ENCODE data around the gene PRKCA. TPM values are rescaled to one million over a fixed set of nuclear protein-coding genes. Genes with fewer than 3 reads are reported as not detected.

Gene PRKCA
- total and polyA plus RNA-seq, 10 of the 15 experiments (the other 5 are each of a cell fraction or from before 2014, with no cell fraction given): 0.11 to 14.6 (median 0.72) TPM

DNA sequence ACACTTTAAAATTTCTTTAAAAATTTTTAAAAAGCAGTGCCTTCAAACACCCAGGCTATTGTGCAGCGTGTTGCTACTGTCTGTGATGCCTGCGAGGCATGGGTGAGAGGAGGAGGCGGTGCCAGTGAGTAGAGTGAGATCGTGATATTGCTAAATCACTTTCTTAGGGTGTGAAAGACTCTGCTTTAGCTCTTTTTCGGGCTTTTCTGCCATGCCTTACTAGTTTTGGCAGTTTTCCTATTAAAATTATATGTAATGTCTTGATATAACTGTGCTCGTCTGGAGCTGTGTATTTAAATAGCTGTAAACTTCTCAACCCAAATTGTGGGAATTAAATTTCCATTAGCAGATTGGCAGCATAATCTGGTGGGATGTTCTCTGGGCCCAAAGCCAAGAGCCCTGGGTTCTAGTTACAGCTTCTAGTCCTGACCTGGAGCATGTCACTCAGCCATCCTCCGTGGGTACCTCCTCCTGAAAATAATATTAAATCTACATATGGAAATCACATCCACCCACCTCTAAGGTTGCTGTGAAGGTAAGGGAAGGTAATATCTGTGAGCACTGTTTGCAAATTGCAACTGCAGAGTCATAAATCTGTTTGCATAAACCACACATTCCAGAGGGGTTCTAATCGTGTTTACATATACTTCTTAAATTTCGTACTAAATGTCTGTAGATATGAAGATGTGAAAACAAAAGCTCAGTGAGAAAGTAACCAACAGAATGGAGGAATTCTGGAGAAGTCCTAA, 268.2 kb downstream of the PRKCA start:
- no peak for FAIRE-seq
- CTCF ChIA-PET: interaction anchor here (1.0 to 1.6 kb wide), 3 partner anchors 45 to 316 kb away, joined by 3 read pairs; no protein-coding TSS in a partner anchor
- intact Hi-C loops (cut with micrococcal nuclease; ENCODE audit: unreplicated experiment): no loop called here

More for the DNA sequence above, 268.2 kb downstream of the PRKCA start:
- BruUV-seq (replicated peaks): no TSS peak
- no peak overlapping the region for H3K4me2 ChIP-seq (ENCODE audit: control insufficient read depth, insufficient read depth)
- H3K79me2 ChIP-seq (ENCODE audit: control insufficient read depth, insufficient read depth, low read length): no peaks in the 10 kb centered on the region
- no peak overlapping the region for H3K4me3 ChIP-seq
- in situ Hi-C loops (cut with MboI): no loop called here
- H3K9me3 ChIP-seq (replicated peaks; ENCODE audit: control insufficient read depth, insufficient read depth, low read length): peaks cover 2% of the 10 kb centered on the region; the same call in 1 of the 3 replicates
- ChIA-PET RAD21 (ENCODE audit: unreplicated experiment) (no interaction called here), SMC1A (ENCODE audit: uncharacterized antibody, unreplicated experiment) (interaction anchor here (1.0 to 1.3 kb wide), 3 partner anchors 133 to 315 kb away, joined by 3 to 4 read pairs (median 4); no protein-coding TSS in a partner anchor), POLR2A (no interaction called here)
- H4K20me1 ChIP-seq (ENCODE audit: control insufficient read depth, insufficient read depth): no peaks in the 10 kb centered on the region
- H3K27ac ChIP-seq (ENCODE audit: control insufficient read depth, insufficient read depth): no peak overlapping the region
- 12% methylated on average over 9 of the region's 9 CpGs for WGBS (ENCODE audit: insufficient coverage, insufficient replicate concordance, low lambda C conversion rate, missing lambda C conversion rate)
- ATAC-seq (no peak), DNase-seq (ENCODE audit: low read depth, low spot score) (no peak)
- H3K4me1 ChIP-seq (ENCODE audit: control insufficient read depth, insufficient read depth, low read length): no peaks in the 10 kb centered on the region
- TF ChIP-seq ETV6 (conservative IDR thresholded peaks at IDR 0.05 in 1 of 2, IDR thresholded peaks at IDR 0.05 in 1 of 2; ENCODE audit: borderline replicate concordance in 1 of 2, low read depth in 1 of 2): no peak
- TF ChIP-seq, protein P1, sequence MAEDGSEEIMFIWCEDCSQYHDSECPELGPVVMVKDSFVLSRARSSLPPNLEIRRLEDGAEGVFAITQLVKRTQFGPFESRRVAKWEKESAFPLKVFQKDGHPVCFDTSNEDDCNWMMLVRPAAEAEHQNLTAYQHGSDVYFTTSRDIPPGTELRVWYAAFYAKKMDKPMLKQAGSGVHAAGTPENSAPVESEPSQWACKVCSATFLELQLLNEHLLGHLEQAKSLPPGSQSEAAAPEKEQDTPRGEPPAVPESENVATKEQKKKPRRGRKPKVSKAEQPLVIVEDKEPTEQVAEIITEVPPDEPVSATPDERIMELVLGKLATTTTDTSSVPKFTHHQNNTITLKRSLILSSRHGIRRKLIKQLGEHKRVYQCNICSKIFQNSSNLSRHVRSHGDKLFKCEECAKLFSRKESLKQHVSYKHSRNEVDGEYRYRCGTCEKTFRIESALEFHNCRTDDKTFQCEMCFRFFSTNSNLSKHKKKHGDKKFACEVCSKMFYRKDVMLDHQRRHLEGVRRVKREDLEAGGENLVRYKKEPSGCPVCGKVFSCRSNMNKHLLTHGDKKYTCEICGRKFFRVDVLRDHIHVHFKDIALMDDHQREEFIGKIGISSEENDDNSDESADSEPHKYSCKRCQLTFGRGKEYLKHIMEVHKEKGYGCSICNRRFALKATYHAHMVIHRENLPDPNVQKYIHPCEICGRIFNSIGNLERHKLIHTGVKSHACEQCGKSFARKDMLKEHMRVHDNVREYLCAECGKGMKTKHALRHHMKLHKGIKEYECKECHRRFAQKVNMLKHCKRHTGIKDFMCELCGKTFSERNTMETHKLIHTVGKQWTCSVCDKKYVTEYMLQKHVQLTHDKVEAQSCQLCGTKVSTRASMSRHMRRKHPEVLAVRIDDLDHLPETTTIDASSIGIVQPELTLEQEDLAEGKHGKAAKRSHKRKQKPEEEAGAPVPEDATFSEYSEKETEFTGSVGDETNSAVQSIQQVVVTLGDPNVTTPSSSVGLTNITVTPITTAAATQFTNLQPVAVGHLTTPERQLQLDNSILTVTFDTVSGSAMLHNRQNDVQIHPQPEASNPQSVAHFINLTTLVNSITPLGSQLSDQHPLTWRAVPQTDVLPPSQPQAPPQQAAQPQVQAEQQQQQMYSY (CRISPR knock-in tag; IDR thresholded peaks at IDR 0.05): no peak
- no peaks in the 10 kb centered on the region for H3K36me3 ChIP-seq (ENCODE audit: control insufficient read depth in 2 of 2, insufficient read depth in 2 of 2, low read length in 1 of 2)
- no peak overlapping the region for H2AFZ ChIP-seq (ENCODE audit: control insufficient read depth, low read depth, low read length)
- no peaks in the 10 kb centered on the region for H3K27me3 ChIP-seq (replicated peaks in 1 of 2; ENCODE audit: control insufficient read depth in 2 of 2, insufficient read depth in 2 of 2, low read length in 1 of 2)
- no peak overlapping the region for H3K9ac ChIP-seq (ENCODE audit: control insufficient read depth, insufficient read depth, low read length)

Measured in GM12878 (cell line).